Measurements from ENCODE around the gene NYAP2.

The NYAP2 gene

DNA sequence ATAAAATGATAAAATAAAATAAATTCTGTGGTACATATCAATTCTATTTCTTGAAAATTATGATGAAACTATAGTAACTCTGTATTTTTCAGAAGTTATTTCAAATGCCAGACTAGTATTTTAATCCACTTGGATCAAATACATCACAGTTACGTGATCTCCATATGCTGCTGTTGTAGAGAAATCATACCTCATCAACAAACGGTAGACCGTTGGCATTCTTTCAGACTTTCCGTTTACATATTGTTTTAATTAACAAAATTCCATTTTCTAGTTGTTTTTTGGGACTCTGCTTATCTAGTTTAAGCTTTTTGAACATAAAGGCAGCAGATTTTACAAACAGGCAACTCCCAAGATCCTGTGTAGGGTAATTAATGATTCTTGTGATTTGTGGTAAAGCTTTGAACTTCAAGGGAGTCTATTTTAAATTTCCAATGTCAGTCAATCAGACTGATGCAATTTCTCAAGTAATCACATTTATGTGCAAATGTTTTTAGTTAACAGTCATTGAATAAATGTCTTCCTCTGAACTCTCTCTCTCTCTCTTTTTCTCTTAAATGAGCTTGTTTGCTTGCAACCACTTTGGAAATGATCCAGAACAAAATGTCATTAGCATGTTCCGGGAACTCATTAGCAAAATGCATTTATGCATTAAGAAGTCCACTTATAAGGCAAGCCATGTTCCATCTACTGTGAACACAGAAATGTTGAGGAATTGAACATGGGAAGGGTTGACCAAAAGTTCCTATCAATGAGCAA, 31.8 kb downstream of the NYAP2 start:
- no peak for DNase-seq

DNA sequence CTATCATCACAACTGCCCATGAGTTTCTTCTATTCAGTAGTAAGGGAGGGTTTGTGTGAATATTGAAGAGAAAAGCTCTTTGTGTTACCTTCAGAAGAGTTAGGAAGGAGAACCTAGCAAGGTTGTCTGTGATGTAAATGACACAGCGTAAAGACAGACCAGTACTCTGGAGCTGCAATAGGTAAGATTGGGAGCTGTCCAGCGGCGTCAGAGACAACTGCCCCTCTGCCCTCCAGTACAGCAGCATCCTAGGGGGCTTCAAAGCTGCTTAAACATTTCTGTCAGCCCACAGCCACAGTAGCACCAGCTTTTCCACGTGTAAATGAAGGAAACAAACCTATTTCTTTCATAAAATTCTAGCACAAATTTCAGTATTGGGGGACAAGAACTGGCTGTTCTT, 34.5 kb downstream of the NYAP2 start:
- no peak for DNase-seq

DNA sequence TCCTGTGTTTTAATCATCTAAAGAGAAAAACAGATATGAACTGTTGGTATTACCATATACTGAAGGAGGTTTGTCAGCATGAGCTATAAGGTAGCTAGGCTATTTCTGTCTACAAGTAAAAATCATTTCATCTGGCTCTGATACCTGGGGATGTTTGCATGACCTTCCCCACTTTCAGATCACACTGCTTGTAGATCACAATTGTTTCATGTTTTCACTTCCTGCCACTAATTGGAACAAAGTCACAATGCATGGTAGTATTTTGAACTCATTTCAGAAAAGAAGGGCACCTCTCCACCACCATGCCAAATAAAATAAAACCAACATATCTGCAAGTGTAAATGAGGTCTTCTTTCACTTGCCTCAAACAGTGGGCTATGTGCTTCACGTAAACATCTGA, 37.8 kb downstream of the NYAP2 start:
- no peak for DNase-seq

- DNase-seq: no peak
Measured at GRCh38 chr2:225438248-225438647, 38.7 kb downstream of the NYAP2 start.

- no peak for DNase-seq
Measured at GRCh38 chr2:225452677-225453076, 53.2 kb downstream of the NYAP2 start.

DNA sequence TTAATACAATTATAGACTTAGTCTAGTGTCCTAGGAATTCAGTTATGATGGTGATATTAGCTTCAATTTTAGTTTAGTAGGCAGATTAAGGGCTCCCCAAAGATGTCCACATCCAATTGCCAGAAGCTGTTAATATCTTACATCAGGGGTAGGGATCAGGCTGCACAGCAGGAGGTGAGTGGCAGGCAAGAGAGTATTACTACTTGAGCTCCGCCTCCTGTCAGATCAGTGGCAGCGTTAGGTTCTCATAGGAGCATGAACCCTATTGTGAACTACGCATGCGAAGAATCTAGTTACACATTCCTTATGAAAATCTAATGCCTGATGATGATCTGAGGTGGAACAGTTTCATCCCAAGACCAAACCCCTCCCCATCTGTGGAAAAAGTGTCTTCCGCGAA, 54.9 kb downstream of the NYAP2 start:
- no peak for DNase-seq

GRCh38 chr2:225456619-225457260, 57.2 kb downstream of the NYAP2 start:
- DNase-seq: no peak

- no peak for DNase-seq
Measured at GRCh38 chr2:225457482-225457881, 58.0 kb downstream of the NYAP2 start.

GRCh38 chr2:225458431-225459117, 59.1 kb downstream of the NYAP2 start:
- DNase-seq: no peak

- DNase-seq: no peak
Measured at GRCh38 chr2:225462417-225462816, 62.9 kb downstream of the NYAP2 start.

DNA sequence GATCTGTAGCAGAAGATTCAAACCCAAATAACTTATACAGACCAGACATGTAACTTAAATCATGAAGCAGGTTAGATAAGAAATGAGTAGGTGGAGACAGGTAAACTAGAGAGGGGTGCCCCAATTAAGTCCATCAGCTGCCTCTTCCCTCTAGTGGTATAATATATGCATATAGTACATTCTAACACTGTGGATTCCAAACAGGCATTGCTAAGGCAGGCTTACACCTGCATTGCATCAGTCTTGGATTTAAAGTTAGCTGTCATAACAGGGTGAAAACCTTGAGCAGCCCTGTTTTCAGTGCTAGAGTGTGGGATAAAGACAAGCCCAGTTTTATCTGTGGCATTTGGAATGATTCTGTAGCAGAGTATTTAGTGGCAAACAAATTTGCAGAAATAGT, 63.4 kb downstream of the NYAP2 start:
- DNase-seq: no peak

DNA sequence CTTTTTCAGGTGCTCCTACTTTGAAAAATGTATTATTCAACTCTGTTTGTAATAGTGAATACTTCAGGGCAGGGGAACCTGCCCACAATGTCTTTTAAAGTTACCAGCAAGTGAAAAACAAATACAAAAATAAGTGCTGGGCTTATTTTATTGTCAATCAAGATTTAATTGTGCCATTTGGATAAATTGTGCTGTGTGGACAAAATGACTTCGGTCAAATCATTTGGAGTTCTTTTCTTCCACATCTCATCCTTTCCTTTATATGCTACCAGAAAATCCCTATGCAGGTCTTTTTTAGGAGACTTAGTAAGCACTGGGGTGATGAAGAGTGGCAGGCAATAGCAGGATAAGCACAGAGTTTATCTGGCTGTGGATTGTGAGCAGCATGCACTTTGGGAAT, 63.9 kb downstream of the NYAP2 start:
- no peak for DNase-seq

GRCh38 chr2:225464346-225465025, 65.0 kb downstream of the NYAP2 start:
- no peak for DNase-seq

- no peak for DNase-seq
Measured at GRCh38 chr2:225465827-225466226, 66.3 kb downstream of the NYAP2 start.

GRCh38 chr2:225466891-225467604, 67.5 kb downstream of the NYAP2 start:
- no peak for DNase-seq

DNA sequence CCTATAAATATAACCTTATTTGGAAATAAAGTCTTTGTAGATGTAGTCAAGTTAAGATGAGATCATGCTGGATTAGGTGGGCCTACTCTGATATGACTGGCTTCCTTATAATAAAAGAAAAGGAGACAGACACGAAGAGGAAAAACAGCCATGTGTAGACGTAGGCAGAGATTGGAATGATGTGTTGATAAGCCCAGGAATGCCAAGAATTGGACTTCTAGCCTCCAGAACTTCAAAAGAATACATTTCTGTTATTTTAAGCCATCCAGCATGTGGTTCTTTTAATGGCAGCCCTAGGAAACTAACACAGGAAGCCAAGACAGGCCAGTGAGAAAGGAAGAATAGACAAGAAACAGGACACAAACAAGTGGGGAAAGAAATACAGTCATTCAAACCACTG, 68.6 kb downstream of the NYAP2 start:
- DNase-seq: no peak

DNA sequence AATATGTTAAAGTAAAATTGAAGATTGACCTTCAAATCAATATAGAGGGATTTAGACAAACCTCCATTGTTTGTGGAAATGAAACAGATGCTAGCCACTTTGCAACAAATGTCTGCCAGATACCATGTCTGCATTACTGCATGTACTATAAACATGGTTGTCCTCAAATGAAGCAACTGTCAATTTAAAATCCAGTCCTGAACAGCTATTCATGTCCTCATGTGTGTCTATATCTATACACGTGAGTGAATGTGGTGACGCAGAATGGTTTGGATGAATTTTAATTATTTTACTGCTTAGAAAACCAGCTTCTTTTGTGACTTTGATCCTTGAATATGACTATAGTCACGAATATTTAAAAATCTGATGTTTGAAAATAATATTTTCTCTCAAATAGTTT, 71.5 kb downstream of the NYAP2 start:
- DNase-seq: no peak

DNA sequence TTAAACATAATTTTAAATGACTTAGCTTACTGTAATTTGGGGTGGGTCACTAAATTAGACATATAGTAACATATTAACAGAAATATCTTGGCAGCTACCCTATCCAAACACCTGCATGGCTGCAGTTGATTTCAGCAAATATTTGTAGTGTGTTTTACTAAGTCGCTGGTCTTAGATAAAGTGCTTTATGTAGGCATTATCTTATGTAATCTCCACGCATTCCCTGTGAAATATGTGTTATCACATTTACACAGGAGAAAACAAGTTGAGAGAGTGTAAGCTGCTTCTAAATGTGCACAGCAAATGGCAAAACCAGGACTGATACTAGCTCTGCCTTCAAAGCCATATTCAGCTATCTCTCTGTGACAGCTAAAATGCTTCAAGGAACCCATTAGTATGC, 72.0 kb downstream of the NYAP2 start:
- DNase-seq: no peak

DNA sequence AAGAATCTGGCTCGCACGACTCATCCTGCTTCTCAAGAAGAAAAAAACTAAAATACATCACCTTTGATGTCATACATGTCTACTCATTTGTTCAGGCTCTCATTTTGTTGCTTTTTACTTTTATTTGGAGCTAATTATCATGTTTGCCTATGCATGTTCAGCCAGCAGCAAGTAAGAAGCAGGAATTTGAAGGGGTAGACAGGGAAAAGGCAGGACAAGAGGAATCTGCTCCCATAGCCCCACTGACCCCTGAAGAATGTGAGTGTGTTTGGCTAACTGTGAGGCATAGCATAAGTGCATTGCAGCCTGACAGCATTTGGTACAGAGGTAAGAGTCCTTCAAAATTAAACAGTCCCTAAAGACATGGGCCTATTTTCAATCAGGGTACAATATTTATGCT, 72.7 kb downstream of the NYAP2 start:
- DNase-seq: no peak

GRCh38 chr2:225479386-225479785, 79.9 kb downstream of the NYAP2 start:
- DNase-seq: no peak

DNA sequence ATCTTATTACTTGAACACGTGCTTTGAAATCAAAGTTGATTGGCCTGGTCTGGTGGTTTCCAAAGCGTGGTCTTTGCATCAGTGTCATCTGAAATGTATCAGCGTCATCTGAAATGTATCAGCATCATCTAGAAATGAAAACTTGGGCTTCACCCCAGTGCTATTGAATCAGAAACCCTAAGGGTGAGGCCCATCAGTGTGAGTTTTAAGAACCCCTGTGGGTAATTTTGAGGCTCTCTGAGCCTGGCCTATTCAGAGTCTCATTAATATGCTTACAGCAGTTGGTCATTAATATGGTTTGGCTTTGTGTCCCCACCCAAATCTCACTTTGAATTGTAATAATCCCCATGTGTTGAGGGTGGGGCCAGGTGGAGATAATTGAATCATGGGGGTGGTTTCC, 85.2 kb downstream of the NYAP2 start:
- DNase-seq: no peak

DNA sequence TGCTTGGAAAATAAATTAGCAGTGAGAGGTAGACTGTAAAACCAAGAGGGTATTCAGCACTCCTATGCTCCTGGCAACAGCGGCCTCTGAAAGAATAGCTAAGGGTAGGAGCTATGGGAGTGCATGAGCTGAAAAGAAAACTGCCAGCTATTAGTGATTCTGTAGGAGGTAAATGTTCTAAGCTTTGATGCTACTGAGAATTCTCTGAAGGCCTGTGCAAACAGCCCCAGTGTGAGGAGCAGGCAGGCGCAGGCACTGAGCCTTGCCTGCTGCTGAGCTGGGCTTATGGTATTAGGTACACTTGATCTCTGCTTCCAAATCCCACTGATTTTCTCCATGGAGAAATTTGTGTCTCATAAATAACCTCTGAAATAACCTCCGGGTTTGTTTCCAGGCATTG, 86.7 kb downstream of the NYAP2 start:
- no peak for DNase-seq

- no peak for DNase-seq
Measured at GRCh38 chr2:225487878-225488416, 88.4 kb downstream of the NYAP2 start.

Data from activated CD4-positive, alpha-beta T cell treated with anti-CD3 and anti-CD28 coated beads, Interleukin-2, amount 50 U/mL, for 4 hours (primary cell).